ENCODE data around the gene CAMTA1.

The CAMTA1 gene

GRCh38 chr1:7616076-7616832, 831.0 kb downstream of the CAMTA1 start:
- no peak for DNase-seq (ENCODE audit: low spot score)

DNA sequence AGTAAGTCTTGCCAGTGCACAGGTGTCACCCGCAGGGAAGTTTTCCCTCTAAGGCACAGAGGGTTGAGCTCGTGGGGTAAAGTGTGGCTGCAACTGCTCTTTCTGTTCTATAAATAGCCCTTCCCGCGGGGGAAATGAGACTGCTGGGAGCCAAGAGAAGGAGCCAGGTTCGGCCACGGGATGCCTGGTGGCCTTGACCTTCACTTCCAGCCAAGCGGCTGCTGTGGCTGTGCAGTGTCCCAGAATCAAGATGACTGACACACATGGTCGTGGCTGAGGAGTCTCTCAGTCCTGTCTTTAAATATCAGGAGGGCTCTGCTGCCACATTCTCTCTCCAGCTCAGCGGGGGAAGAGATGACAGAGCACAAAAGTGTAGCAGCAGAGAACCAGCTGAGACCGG, 831.7 kb downstream of the CAMTA1 start:
- DNase-seq (ENCODE audit: low spot score), result no peak

- DNase-seq (ENCODE audit: low spot score), result no peak
Measured at GRCh38 chr1:7617826-7618225, 832.6 kb downstream of the CAMTA1 start.

DNA sequence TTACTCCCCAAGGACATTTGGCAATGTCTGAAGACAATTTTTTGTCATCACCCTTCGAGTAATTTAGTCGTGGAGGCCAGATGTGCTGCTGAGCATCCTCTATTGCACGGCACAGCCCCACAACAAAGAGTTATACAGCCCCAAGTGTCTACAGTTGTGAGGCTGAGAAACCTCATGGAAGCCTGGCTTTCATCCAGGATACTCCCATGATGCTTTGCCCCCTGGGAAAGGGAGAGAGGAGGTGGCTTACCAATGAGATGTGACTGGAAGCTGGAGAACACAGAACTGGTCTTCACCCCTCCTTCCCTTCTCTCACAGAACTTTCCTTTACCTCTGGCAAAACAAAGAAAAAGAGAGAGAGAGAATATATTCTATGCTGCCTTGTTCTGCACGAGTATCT, 834.9 kb downstream of the CAMTA1 start:
- no peak for DNase-seq (ENCODE audit: low spot score)

- DNase-seq (ENCODE audit: low spot score), result no peak
Measured at GRCh38 chr1:7621334-7622219, 836.3 kb downstream of the CAMTA1 start.

DNA sequence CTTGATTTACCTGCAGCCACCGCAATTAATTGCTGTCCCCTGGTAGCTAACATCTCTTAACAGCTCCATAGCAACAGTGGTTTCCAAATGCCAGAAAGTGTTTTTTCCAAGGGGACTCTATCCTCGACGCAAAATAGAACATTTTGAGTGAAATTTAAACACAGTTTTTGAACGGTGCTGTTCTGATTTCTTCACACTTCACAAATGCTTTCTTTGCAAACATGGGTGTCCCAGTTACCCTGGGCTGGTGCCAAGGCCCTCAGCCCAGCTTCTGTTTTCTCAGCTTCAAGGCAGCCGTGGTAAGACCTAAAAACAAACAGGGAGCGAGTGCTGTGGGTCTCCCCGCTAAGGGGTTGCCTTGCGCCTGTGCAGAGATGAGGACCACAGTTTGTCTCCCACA, 838.6 kb downstream of the CAMTA1 start:
- DNase-seq (ENCODE audit: low spot score), result no peak

DNA sequence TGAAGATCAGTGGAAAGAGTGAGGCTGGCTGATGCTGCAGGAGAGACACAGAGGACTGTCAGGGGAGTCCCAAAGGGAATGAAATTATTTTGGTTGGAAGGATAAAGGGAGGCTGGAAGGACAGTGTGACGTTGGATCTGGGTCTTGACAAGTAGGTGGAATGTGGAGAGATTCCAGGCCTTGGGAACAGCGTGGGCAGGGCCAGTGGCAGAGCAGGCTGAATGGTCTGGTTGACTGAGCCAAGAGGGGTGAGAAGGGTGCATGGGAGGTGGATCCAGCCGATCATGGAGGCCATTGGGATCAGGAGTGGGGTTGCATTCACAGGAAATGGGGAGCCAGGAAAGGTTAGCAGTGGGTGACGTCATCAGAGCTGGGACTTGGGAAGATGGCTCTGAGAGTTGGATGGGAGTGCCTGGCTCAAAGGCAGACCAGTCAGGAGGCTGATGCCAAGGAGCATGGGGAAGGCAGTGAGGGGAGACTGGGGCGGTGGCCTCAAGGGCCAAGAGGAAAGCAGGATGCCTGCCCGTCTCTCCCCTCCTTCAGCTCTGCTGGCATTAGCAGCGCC, 839.6 kb downstream of the CAMTA1 start:
- no peak for DNase-seq (ENCODE audit: low spot score)

DNA sequence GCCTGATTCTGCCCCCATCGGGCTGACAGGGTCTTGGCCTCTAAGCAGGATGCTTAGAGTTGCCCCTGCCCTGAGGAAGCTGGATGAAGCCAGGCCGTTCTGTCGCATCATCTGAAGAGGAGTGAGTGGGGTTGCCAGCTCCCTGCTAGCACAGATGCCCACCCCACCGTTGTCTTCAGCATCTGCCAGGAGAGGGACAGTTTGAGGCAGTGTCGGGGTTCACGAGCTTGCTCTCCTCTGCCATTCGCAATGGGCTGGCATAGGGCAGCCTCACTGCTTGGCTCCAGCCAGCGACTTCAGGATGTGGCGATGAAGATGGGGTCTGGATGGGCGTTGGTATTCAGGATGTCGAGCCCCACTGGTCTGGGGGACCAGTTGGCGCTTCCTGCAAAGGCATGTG, 840.1 kb downstream of the CAMTA1 start:
- DNase-seq (ENCODE audit: low spot score), result no peak

DNA sequence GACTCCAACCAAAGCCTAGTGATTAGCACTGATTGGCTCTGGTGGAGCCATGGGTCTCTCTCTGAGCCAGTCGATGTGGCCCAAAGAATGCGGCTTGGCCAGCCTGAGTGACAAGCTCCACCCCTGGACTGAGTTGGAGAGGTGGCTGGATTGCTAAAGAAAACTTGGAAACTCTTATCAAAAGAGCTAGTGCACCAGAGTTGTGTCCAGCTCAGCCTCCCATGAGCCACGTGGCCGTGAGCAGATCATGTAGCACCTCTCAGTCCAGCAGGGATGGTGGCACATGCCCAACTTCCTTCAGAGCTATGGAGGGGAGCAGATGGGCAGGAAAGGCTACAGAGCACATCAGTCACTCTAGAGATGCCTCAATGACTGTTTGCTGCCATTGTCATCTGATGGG, 843.0 kb downstream of the CAMTA1 start:
- DNase-seq (ENCODE audit: low spot score), result no peak

DNA sequence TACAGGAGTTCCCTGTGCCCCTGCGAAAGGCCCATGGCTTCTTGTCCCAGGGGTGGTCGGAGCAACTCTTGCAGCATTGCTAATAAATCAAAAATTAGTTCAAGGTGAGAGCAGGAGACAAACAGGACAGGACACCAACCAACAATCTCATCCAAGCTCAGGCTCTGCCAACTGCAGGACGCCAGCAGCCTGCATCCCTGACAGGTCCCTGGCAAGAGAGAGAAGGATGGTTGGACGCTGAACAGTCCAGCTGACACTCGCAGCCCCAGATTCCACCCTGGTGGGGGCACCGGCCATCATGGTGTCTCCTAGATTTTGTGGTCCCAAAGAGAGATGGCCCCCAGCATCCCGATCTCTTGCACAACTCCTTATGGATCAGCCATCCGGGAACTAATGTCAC, 843.8 kb downstream of the CAMTA1 start:
- no peak for DNase-seq (ENCODE audit: low spot score)

DNA sequence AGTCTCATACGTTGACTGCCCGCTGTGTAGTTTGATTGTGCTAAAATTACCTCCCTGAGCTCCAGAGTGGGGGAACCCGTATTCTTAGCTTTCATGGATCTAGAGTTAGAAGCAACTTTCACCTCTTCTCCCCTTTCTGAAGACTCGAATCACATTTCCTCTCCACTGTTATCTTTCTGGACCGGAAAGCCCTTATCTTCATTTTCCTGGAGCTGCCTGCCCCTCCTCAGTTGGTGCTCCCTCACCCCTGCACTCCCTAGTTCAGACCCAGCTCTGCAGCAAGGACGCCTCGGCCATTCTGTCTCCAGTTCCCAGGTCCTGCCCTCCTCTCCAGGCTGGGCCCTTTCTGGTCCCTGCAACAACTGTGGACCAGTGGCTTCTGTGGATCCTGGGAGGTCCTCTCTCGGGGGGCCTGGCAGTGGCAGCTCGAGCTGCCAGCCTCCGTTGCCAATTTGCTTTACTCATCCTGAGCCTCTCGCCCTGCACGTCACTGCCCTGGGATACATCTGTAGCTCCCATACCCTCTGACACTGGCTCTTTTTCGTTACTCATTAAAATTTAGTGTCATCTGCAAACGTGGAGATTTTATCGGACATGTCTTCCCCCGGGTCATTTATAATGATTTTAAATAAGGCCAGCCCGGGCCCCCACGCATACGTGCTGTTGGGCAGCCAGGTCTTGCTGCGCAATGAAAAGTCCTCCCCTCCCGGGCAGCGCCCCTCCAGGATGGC, 844.4 kb downstream of the CAMTA1 start:
- DNase-seq (ENCODE audit: low spot score), result no peak

DNA sequence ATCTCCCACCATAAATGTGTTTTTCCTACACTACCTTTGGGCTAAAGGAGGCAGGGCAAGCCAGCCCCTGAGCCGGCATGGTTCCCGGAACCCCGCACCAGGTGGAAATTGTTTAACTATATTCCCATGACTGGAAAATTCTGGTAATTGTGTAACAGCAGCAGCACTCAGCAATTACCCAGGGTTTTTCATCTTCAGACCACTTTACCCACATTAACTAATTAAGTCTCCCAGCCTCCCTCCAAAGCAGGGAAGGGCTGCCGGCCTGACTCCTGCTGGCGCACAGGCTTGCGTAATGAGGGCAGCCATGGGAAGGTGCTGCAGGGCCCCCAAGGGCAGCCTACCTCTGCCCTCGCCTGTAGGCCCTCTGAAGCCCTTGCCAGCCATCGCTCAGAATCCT, 845.1 kb downstream of the CAMTA1 start:
- DNase-seq (ENCODE audit: low spot score), result no peak

DNA sequence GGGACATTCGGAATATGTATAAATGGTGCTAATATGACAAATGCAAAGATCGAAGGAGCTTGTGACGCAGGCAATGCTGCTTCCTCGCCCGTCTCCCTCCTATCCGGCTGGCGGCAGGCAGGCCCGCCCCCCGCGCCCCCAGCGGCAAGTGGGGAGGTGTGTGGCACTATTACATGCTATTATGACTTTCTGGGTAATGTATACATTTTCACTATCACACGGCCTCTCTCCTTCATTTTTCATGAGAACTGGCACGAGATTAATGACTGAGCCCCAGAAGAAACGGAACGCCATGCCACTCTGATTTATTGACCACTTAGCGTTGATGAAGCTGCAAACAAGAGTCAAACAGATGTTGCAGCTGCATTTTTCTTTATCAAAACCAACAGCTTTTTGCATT, 846.9 kb downstream of the CAMTA1 start:
- no peak for DNase-seq (ENCODE audit: low spot score)

DNA sequence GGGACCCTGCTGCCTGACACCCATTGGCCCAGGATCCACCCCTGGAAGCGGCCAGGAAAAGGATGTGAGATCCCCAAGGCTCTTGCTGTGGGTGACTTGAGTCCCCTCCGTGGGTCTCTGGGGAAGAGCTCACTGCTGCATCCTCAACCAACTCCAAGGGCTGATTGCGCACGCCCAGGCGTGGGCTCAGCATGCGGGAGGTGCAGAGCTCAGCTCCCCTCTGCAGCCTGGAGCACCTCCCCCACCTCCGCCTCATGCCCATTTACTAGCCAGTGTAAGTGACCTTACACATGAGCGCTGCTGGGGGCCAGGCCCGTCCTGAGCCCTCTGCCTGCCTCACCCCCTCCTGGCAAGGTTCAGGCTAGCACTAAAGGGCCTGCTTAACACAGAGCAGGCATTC, 847.4 kb downstream of the CAMTA1 start:
- DNase-seq (ENCODE audit: low spot score), result no peak

- no peak for DNase-seq (ENCODE audit: low spot score)
Measured at GRCh38 chr1:7633506-7634245, 848.4 kb downstream of the CAMTA1 start.

DNA sequence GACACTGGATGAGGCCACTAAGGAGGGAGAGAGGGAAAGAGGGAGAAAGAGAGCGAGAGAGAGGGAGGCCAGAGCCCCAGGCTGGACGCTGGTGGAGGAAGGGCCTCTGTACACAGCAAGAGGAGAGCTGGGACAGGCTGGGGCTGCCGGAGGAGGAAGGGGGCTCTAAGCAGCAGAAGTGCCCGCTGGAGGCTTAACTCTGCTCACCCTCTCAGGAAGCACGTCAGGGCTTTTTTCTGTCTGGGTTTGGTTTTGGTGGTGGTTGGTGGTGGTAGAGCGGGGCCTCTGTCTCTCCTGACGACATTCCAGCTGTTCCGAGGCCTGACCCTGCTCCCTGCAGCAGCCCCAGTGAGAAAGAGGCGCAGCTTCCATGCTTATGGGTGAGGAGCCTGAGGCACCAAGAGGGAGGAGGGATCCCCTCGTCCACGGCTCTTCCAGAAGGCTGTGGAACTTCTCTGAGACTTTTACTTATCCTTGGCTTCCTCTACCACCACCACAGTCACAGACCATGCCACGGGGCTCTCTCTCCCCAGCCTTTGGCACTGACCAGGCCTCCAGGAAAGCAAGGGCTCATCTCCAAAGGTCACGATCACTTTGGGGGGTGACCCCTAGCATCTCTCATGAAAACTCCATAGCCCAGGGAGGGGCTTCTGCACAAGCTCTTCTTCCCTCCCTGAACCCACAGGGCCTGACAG, 849.4 kb downstream of the CAMTA1 start:
- DNase-seq (ENCODE audit: low spot score), result no peak

DNA sequence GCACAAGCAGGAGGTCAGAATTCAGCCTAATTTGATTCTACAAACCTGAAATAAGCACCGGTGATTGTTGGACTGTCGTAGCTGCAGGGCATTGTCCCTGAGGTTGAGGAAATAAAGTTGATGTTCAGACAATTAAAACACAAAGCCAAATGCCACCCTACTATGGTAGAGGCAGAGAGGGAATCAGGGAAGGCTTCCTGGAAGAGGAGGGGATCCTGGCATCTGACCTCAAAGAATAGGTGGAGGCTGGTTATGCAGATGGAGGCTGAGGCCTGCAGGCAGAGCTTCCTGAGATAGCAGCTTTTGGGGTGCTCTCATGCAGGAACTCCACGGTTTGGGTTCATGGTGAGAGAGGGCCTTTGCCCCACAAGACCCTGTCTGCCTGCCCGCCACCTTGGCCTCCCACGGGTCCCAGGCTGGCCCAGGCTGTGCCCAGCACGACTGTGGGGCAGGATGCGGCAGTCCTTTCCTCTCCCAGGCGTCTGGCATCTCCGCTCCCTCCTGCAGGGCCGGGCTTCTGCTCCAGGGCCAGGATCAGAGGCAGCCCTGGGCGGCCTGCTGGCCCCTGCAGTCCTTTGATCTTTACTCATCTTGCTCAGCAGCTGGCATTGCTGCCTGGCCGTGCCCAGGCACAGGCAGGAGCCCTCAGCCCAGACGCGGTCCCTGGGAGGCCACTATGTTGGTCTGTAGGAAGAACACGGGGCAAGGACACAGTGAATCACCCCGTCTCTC, 851.7 kb downstream of the CAMTA1 start:
- no peak for DNase-seq (ENCODE audit: low spot score)

DNA sequence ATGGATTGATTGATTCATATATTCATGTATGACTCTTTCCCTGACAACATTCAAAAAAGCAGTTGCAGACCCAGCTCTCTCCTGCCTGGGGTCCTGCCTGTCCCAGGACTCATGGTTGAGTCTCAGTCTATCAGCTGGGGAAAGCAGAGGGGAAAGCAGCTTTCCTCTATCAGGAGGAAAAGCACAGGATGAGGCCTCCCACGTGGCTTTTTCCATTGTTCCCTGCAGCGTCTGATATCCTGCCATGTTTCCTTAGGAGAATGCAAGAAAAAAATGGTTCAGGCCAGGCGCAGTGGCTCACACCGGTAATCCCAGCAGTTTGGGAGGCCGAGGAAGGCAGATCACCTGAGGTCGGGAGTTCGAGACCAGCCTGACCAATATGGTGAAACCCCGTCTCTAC, 852.8 kb downstream of the CAMTA1 start:
- no peak for DNase-seq (ENCODE audit: low spot score)

DNA sequence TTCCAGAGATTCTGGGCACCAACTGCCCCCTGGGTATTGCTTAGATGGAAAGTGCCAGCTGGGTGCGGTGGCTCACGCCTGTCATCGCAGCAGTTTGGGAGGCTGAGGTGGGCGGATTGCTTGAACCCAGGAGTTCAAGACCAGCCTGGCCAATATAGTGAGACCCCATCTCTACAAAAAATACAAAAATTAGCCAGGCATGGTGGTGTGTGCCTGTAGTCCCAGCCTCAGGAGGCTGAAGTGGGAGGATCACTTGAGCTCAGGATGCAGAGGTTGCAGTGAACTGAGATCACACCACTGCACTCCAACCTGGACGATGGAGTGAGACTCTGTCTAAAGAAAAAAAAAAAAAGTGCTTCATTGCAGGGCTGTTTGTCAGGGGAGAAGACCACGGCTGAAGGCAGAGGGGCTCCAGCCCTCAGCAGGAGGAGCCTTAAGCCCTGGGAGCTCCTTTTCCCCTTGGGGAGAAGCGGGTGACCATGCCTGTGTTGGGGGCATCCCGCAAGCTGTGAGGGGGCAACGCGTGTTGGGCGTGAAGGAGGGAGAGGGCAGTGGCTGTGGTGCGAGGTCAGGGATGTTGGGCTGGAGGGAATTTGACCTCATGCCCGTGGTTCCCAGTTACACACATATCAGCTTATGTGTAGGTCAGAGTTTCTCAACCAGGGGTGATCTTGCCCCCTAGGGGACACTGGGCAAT, 854.3 kb downstream of the CAMTA1 start:
- DNase-seq (ENCODE audit: low spot score), result no peak

DNA sequence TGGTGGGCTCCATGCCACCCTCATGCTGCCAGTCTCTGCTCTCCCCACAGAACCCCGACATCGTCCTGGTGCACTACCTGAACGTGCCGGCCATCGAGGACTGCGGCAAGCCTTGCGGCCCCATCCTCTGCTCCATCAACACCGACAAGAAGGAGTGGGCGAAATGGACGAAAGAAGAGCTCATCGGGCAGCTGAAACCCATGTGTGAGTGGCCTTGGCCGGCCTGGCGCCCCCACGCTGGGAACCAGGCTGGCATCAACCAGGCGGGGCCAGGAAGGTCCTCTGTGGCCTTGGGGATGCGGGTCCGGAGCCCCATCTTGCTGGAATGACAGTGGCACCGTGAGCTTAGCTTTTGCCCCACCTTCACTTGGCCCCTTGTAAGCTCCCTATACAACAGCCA, 855.1 kb downstream of the CAMTA1 start:
- no peak for DNase-seq (ENCODE audit: low spot score)

Data from CD4-positive, alpha-beta T cell treated with Interleukin-6 at 100 ng/mL for 8 hours (primary cell).